Esophagus squamous epithelium (tissue), 5 donors: ENCODE measurements around the gene ARID3B. TPM values are rescaled to one million over a fixed set of nuclear protein-coding genes. Genes with fewer than 3 reads are reported as not detected.

Experiments
- DNase-seq: peaks from one replicate; lab custom pipeline; 2025; lab: John Stamatoyannopoulos, UW
- H3K27ac ChIP-seq, 4 donors: fragments of 200-600 bp; sonication (generic); one replicate each; pipeline ENCODE4 v1.5.1; 2016 to 2019; ENCODE audit warnings: mild to moderate bottlenecking in 1 of 4
- H3K27me3 ChIP-seq, 4 donors: fragments of 200-600 bp; sonication (generic); 1 replicate in 3 of 4; 2 replicates in 1 of 4; pipeline versions ENCODE4 v1.5.1 to v1.6.0; 2017 to 2021; ENCODE audit warnings: antibody characterized with exemption in 1 of 4
- H3K36me3 ChIP-seq, 3 donors: fragments of 200-600 bp; sonication (generic); one replicate each; pipeline ENCODE4 v1.5.1; 2016 to 2019
- H3K4me1 ChIP-seq, 3 donors: fragments of 200-600 bp; sonication (generic); one replicate each; pipeline ENCODE4 v1.5.1; 2017 to 2019
- H3K4me3 ChIP-seq, 4 donors: fragments of 200-600 bp; sonication (generic); 1 replicate in 3 of 4; 2 replicates in 1 of 4; pipeline ENCODE4 v1.5.1; 2016 to 2019; ENCODE audit warnings: mild to moderate bottlenecking in 2 of 4, moderate library complexity in 1 of 4
- H3K9me3 ChIP-seq, 3 donors: fragments of 200-600 bp; sonication (generic); one replicate each; pipeline ENCODE4 v1.5.1; 2016 to 2019
- POLR2A ChIP-seq, 4 donors: fragments of 450-650 bp; IDR thresholded peaks; one replicate each; pipeline ENCODE4 v1.6.1; 2017; ENCODE audit warnings: antibody characterized with exemption in 4 of 4, mild to moderate bottlenecking in 4 of 4, moderate library complexity in 3 of 4
- WGBS, 2 donors: methylation state at CpG; one replicate each; pipeline ENCODE4 v1.1.5; 2018; 5-methylcytosine and 5-hydroxymethylcytosine counted together
- intact Hi-C: fragments of 100-400 bp; cut with DNase I; formaldehyde crosslinking; loops from one replicate; pipeline ENCODE4 v1.15.0; 2022
- total RNA-seq, 4 donors: library from RNA; depleted of rRNA; stranded (reverse); fragments of >200 nt; gene quantifications; one replicate each; pipeline ENCODE4 v1.1.0, GENCODE V29; 2016
- TF ChIP-seq, protein P1 (sequence below), 6 experiments: fragments of 450-650 bp in 4 of 6; fragments of 200-600 bp in 2 of 6; sonication (generic) in 2 of 6; IDR thresholded peaks; one replicate each; pipeline ENCODE4 v1.5.1; 2016 to 2019; ENCODE audit warnings: antibody characterized with exemption in 6 of 6, mild to moderate bottlenecking in 4 of 6, moderate library complexity in 4 of 6
- donor health status: DM: yes; HTN: yes; CAD: no.

The ARID3B gene
- total RNA-seq, 4 donors from 2014 or later, result 4.5 to 11.6 (median 6.4) TPM

- H3K9me3 ChIP-seq, result no peaks in the 10 kb centered on the region
- no peaks in the 10 kb centered on the region for H3K27me3 ChIP-seq
- DNase-seq, result no peak
- peaks cover 21 to 60% (median 23%) of the 10 kb centered on the region in 3 donors for H3K4me1 ChIP-seq
- peaks cover 0 to 10% (median 1%) of the 10 kb centered on the region in 3 donors for H3K36me3 ChIP-seq
- TF ChIP-seq POLR2A (IDR thresholded peaks at IDR 0.05), result no peak
- TF ChIP-seq, protein P1, sequence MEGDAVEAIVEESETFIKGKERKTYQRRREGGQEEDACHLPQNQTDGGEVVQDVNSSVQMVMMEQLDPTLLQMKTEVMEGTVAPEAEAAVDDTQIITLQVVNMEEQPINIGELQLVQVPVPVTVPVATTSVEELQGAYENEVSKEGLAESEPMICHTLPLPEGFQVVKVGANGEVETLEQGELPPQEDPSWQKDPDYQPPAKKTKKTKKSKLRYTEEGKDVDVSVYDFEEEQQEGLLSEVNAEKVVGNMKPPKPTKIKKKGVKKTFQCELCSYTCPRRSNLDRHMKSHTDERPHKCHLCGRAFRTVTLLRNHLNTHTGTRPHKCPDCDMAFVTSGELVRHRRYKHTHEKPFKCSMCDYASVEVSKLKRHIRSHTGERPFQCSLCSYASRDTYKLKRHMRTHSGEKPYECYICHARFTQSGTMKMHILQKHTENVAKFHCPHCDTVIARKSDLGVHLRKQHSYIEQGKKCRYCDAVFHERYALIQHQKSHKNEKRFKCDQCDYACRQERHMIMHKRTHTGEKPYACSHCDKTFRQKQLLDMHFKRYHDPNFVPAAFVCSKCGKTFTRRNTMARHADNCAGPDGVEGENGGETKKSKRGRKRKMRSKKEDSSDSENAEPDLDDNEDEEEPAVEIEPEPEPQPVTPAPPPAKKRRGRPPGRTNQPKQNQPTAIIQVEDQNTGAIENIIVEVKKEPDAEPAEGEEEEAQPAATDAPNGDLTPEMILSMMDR (IDR thresholded peaks at IDR 0.05), result no peak
- 48 to 54% methylated on average over 16 to 26 of the region's 38 CpGs for WGBS, 2 donors
- H3K4me3 ChIP-seq, result peak overlapping the region; percentile 72 to 95 (median 86)
- intact Hi-C loops, result loop anchor here (5.0 kb wide), 1 partner anchor 72 kb away; the partner anchor contains the start of gene ARID3B
- H3K27ac ChIP-seq, result peak overlapping the region; percentile 92 to 99 (median 98)
Observed at GRCh38 chr15:74613953-74614743, 73.1 kb downstream of the ARID3B start.

GRCh38 chr15:74614744-74615507 lies 73.9 kb downstream of the ARID3B start:
- Histone ChIP-seq H3K36me3 (peaks cover 4 to 18% (median 9%) of the 10 kb centered on the region in 3 donors), H3K4me3 (peak overlapping the region; percentile 72 to 95 (median 86)), H3K27ac (peak overlapping the region; percentile 92 to 99 (median 98)), H3K27me3 (no peaks in the 10 kb centered on the region), H3K9me3 (no peaks in the 10 kb centered on the region), H3K4me1 (peaks cover 21 to 67% (median 23%) of the 10 kb centered on the region in 3 donors)
- TF ChIP-seq, protein P1 (IDR thresholded peaks at IDR 0.05), result no peak
- TF ChIP-seq POLR2A (IDR thresholded peaks at IDR 0.05), result peak in 1 of 4 donors; percentile 48
- no peak for DNase-seq
- intact Hi-C loops, result loop anchor here (5.0 kb wide), 1 partner anchor 73 kb away; the partner anchor contains the start of gene ARID3B
- WGBS, 2 donors, result 0% methylated on average over 23 of the region's 76 CpGs; no CpG with 5 or more reads in 1 of the 2 donors

GRCh38 chr15:74615508-74616365 lies 74.7 kb downstream of the ARID3B start, which contains the start of gene CLK3:
Gene CLK3, plus strand, starts transcription at chr15:74615836. Its CDS starts 3,361 bp downstream, at chr15:74619197.
- peak; percentile 73 for DNase-seq
- H3K9me3 ChIP-seq, result no peaks in the 10 kb centered on the region
- intact Hi-C loops, result no loop called here
- peaks cover 10 to 26% (median 17%) of the 10 kb centered on the region in 3 donors for H3K36me3 ChIP-seq
- WGBS, 2 donors, result 0% methylated on average over 1 of the region's 91 CpGs; no CpG with 5 or more reads in 1 of the 2 donors
- peak within 1 kb of the TSS; percentile 72 to 95 (median 86) for H3K4me3 ChIP-seq
- H3K4me1 ChIP-seq, result peaks cover 23 to 67% (median 25%) of the 10 kb centered on the region in 3 donors
- H3K27me3 ChIP-seq, result no peaks in the 10 kb centered on the region
- H3K27ac ChIP-seq, result peak within 1 kb of the TSS; percentile 92 to 99 (median 98)
- TF ChIP-seq, protein P1 (IDR thresholded peaks at IDR 0.05), result no peak
- peak in 3 of 4 donors; percentile 40 to 87 (median 87) for TF ChIP-seq POLR2A (IDR thresholded peaks at IDR 0.05)

- no peak for DNase-seq
- H3K4me1 ChIP-seq, result peaks cover 30 to 67% (median 32%) of the 10 kb centered on the region in 3 donors
- H3K27ac ChIP-seq, result peak overlapping the region; percentile 92 to 99 (median 98)
- H3K36me3 ChIP-seq, result peaks cover 15 to 33% (median 22%) of the 10 kb centered on the region in 3 donors
- intact Hi-C loops, result no loop called here
- H3K4me3 ChIP-seq, result peak overlapping the region; percentile 72 to 95 (median 86)
- H3K27me3 ChIP-seq, result no peaks in the 10 kb centered on the region
- TF ChIP-seq POLR2A (IDR thresholded peaks at IDR 0.05), result peak in 2 of 4 donors; percentile 20 to 28
- TF ChIP-seq, protein P1 (IDR thresholded peaks at IDR 0.05), result no peak
- 0 to 2% methylated on average over 1 to 5 of the region's 18 CpGs for WGBS, 2 donors
- H3K9me3 ChIP-seq, result no peaks in the 10 kb centered on the region
Observed at GRCh38 chr15:74616366-74616939, 75.4 kb downstream of the ARID3B start.
